ENCODE data around the gene RASSF3.

- TF ChIP-seq CTCF (IDR thresholded peaks at IDR 0.05) (peak in 2 of 12 donors; percentile 17 to 24), POLR2A (IDR thresholded peaks at IDR 0.05) (no peak)
Measured at GRCh38 chr12:64611341-64612284, 1.3 kb downstream of the RASSF3 start.

Measured in heart left ventricle (tissue), 13 donors.